Endodermal cell (in vitro differentiated cells): ENCODE measurements around the gene IL20. TPM values are rescaled to one million over a fixed set of nuclear protein-coding genes. Genes with fewer than 3 reads are reported as not detected.

ENCODE experiments used
- DNase-seq: peaks from one replicate; pipeline ENCODE4 v3.0.0-alpha.2; 2017
- H3K27ac ChIP-seq: 2 replicates; pipeline ENCODE4 v1.5.1; 2013; ENCODE audit warnings: mild to moderate bottlenecking, low read depth, low read length, moderate library complexity
- H3K27me3 ChIP-seq: 2 replicates; pipeline ENCODE4 v1.6.1; 2013; ENCODE audit warnings: mild to moderate bottlenecking, low read length, moderate library complexity; ENCODE audit not compliant: insufficient read depth, control insufficient read depth, poor library complexity, severe bottlenecking
- H3K36me3 ChIP-seq: 2 replicates; pipeline ENCODE4 v1.7.0; 2013; ENCODE audit warnings: mild to moderate bottlenecking, low read length, moderate library complexity; ENCODE audit not compliant: control insufficient read depth, insufficient read depth
- H3K4me1 ChIP-seq: one replicate; pipeline ENCODE4 v1.7.0; 2013; ENCODE audit warnings: low read length; ENCODE audit not compliant: control insufficient read depth, insufficient read depth
- H3K4me3 ChIP-seq: 2 replicates; pipeline ENCODE4 v1.5.1; 2013; ENCODE audit warnings: mild to moderate bottlenecking, low read length, moderate library complexity
- H3K9ac ChIP-seq: 2 replicates; pipeline ENCODE4 v1.6.1; 2013; ENCODE audit warnings: mild to moderate bottlenecking, low read length, moderate library complexity; ENCODE audit not compliant: poor library complexity, severe bottlenecking; ENCODE audit errors: extremely low read depth
- H3K9me3 ChIP-seq: 2 replicates; pipeline ENCODE4 v1.6.1; 2013; ENCODE audit warnings: mild to moderate bottlenecking, low read length, moderate library complexity; ENCODE audit not compliant: control insufficient read depth
- H3K27ac Mint-ChIP-seq: 2 replicates; pipeline ENCODE4 v1.8.0; 2020; ENCODE audit warnings: mixed read lengths
- H3K27me3 Mint-ChIP-seq: 2 replicates; pipeline ENCODE4 v1.8.0; 2021; ENCODE audit warnings: mild to moderate bottlenecking, mixed read lengths; ENCODE audit not compliant: insufficient read depth
- H3K36me3 Mint-ChIP-seq: 2 replicates; pipeline ENCODE4 v1.8.0; 2020; ENCODE audit warnings: low read depth, mixed read lengths
- H3K4me1 Mint-ChIP-seq: 2 replicates; pipeline ENCODE4 v1.8.0; 2020; ENCODE audit warnings: mixed read lengths
- H3K4me3 Mint-ChIP-seq: 2 replicates; pipeline ENCODE4 v1.8.0; 2020; ENCODE audit warnings: mild to moderate bottlenecking, moderate library complexity, mixed read lengths
- H3K9me3 Mint-ChIP-seq: 2 replicates; pipeline ENCODE4 v1.8.0; 2020; ENCODE audit warnings: mild to moderate bottlenecking, mixed read lengths
- whole genome bisulfite sequencing, 2 experiments: methylation state at CpG; one replicate each; pipeline versions ENCODE4 v1.1.5 to v1.1.7; 2013; ENCODE audit warnings: missing lambda C conversion rate in 2 of 2, mixed read lengths in 1 of 2; ENCODE audit not compliant: insufficient coverage in 1 of 2, insufficient read length in 1 of 2; 5-methylcytosine and 5-hydroxymethylcytosine counted together
- total RNA-seq, 2 donors: library from RNA; stranded (reverse); fragmentation: NEBNext Ultra II Directional in 1 of 2; extraction: Animal tissue kit (Norgen Biotek cat#: 25700) in 1 of 2; gene quantifications; 2 replicates in 1 of 2; 3 replicates in 1 of 2; pipeline ENCODE4 v1.2.1, GENCODE V29; 2021
- TF ChIP-seq, protein P1 (sequence below): fragments of 200-600 bp; sonication (generic); conservative IDR thresholded peaks from 2 replicates; pipeline ENCODE4 v1.5.0; 2021; ENCODE audit warnings: antibody characterized with exemption, mild to moderate bottlenecking

The IL20 gene
- total RNA-seq, 2 donors from 2014 or later: not detected

DNA sequence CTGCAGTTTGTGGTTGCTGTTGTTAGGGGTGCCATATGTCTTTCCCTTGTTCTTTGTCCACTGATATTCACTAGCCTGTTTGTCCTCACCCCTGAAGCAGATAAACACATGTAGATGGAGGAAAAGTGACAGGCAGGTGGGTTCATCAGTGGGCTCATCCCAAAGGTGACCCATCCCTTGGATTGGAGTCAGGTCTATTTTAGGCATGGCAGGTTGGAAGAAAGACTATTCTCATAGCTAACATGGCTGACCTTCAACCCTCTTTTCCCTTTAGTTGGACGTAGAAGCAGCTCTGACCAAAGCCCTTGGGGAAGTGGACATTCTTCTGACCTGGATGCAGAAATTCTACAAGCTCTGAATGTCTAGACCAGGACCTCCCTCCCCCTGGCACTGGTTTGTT, 37.3 kb downstream of the IL20 start:
- no peak overlapping the region for H3K9ac ChIP-seq
- no peaks in the 10 kb centered on the region for H3K4me1 ChIP-seq
- H3K36me3 ChIP-seq: no peaks in the 10 kb centered on the region
- no peak overlapping the region for H3K27ac ChIP-seq
- H3K4me3 ChIP-seq: no peak overlapping the region
- Mint-ChIP-seq H3K4me3 (no peak overlapping the region), H3K36me3 (no peaks in the 10 kb centered on the region), H3K27ac (no peak overlapping the region), H3K27me3 (peaks cover 55% of the 10 kb centered on the region), H3K9me3 (no peaks in the 10 kb centered on the region), H3K4me1 (no peaks in the 10 kb centered on the region)
- H3K9me3 ChIP-seq: no peaks in the 10 kb centered on the region
- no peak for DNase-seq
- peaks cover 27% of the 10 kb centered on the region for H3K27me3 ChIP-seq
- WGBS, 2 experiments: 84 to 86% methylated on average over 1 of the region's 1 CpG
- TF ChIP-seq, protein P1, sequence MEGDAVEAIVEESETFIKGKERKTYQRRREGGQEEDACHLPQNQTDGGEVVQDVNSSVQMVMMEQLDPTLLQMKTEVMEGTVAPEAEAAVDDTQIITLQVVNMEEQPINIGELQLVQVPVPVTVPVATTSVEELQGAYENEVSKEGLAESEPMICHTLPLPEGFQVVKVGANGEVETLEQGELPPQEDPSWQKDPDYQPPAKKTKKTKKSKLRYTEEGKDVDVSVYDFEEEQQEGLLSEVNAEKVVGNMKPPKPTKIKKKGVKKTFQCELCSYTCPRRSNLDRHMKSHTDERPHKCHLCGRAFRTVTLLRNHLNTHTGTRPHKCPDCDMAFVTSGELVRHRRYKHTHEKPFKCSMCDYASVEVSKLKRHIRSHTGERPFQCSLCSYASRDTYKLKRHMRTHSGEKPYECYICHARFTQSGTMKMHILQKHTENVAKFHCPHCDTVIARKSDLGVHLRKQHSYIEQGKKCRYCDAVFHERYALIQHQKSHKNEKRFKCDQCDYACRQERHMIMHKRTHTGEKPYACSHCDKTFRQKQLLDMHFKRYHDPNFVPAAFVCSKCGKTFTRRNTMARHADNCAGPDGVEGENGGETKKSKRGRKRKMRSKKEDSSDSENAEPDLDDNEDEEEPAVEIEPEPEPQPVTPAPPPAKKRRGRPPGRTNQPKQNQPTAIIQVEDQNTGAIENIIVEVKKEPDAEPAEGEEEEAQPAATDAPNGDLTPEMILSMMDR: no peak

DNA sequence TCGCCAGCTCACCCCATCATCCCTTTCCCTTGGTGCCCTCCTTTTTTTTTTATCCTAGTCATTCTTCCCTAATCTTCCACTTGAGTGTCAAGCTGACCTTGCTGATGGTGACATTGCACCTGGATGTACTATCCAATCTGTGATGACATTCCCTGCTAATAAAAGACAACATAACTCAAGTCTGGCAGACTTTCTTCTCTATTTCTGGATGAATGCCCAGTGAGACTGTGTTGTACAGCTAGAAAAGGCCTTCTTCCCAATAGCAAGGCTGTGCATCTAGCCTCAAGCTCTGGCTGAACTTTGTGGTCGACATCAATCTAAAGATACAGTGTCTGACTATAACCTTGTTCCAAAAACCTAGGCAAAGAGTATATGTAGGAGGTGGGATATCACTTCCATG, 38.3 kb downstream of the IL20 start:
- Histone ChIP-seq H3K27me3 (peaks cover 37% of the 10 kb centered on the region), H3K4me1 (no peaks in the 10 kb centered on the region), H3K9me3 (no peaks in the 10 kb centered on the region), H3K4me3 (no peak overlapping the region), H3K36me3 (no peaks in the 10 kb centered on the region), H3K9ac (no peak overlapping the region), H3K27ac (no peak overlapping the region)
- WGBS, 2 experiments: 74 to 83% methylated on average over 2 of the region's 2 CpGs
- TF ChIP-seq, protein P1: no peak
- Mint-ChIP-seq H3K9me3 (no peaks in the 10 kb centered on the region), H3K4me3 (no peak overlapping the region), H3K27ac (no peak overlapping the region), H3K4me1 (no peaks in the 10 kb centered on the region), H3K36me3 (no peaks in the 10 kb centered on the region), H3K27me3 (peaks cover 65% of the 10 kb centered on the region)
- DNase-seq: no peak

DNA sequence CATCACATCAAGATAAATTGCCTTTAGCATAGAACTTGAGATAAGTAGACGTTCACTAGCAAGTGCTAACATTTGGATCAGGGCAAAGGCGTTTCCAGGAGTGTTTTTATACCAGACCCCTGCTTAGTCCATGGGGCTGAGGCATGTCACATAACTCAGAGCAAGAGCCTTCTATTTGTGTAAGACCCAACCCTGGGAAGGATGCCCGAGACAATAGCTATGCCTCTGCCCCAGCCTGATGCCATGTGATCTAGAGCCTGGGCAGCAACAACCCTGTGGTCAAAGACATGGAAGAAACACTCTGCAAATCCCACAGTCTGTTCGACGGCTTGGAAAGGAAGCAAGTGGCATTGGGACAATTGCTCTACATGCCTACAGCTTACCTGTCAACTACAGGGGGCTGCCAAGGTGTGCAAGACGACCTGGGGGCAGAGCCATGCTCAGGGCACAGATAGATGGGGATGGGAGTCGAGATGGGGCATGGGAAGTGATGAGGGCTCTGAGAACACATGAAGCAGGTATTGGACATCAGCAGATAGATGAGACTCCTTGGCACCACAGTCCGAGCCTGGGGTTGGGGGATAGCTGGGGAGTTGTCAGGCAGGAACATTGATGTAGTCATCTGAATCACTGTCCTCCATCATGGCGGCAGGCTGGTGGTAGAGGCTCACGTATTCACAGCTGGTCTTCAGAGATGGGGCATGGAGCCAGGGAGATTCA, 39.2 kb downstream of the IL20 start:
- H3K9ac ChIP-seq: no peak overlapping the region
- peaks cover 4% of the 10 kb centered on the region for H3K4me1 Mint-ChIP-seq
- no peaks in the 10 kb centered on the region for H3K4me1 ChIP-seq
- TF ChIP-seq, protein P1: no peak
- no peaks in the 10 kb centered on the region for H3K36me3 Mint-ChIP-seq
- H3K4me3 Mint-ChIP-seq: no peak overlapping the region
- no peak overlapping the region for H3K27ac Mint-ChIP-seq
- 86 to 89% methylated on average over 10 of the region's 10 CpGs for WGBS, 2 experiments
- peaks cover 63% of the 10 kb centered on the region for H3K27me3 Mint-ChIP-seq
- no peaks in the 10 kb centered on the region for H3K9me3 ChIP-seq
- DNase-seq: no peak
- no peaks in the 10 kb centered on the region for H3K36me3 ChIP-seq
- H3K4me3 ChIP-seq: no peak overlapping the region
- H3K27me3 ChIP-seq: peaks cover 46% of the 10 kb centered on the region
- H3K27ac ChIP-seq: no peak overlapping the region
- no peaks in the 10 kb centered on the region for H3K9me3 Mint-ChIP-seq
